Tibial nerve (tissue), 4 donors: ENCODE results near the gene FKBP1C. TPM values are rescaled to one million over a fixed set of nuclear protein-coding genes. Genes with fewer than 3 reads are reported as not detected.
"Not testable (repeated sequence)": the region's sequence is repeated elsewhere in the genome, so short reads cannot be mapped to it uniquely, and the experiment has no call there.

ENCODE experiments used
- DNase-seq, 2 donors: peaks; one replicate each; pipeline ENCODE4 v3.0.0-alpha.2; 2019; ENCODE audit warnings: low spot score in 2 of 2
- H3K27ac ChIP-seq, 4 donors: fragments of 200-600 bp; sonication (generic) in 3 of 4; one replicate each; pipeline ENCODE4 v1.5.1; 2017 to 2019; ENCODE audit warnings: mild to moderate bottlenecking in 1 of 4
- H3K27me3 ChIP-seq, 2 donors: fragments of 200-600 bp; sonication (generic) in 1 of 2; one replicate each; pipeline versions ENCODE4 v1.5.1 to v1.6.0; 2017 to 2019
- H3K36me3 ChIP-seq, 3 donors: fragments of 200-600 bp; sonication (generic); one replicate each; pipeline ENCODE4 v1.5.1; 2018 to 2019
- H3K4me1 ChIP-seq, 4 donors: fragments of 200-600 bp; sonication (generic) in 3 of 4; one replicate each; pipeline ENCODE4 v1.5.1; 2017 to 2019
- H3K4me3 ChIP-seq, 4 donors: fragments of 200-600 bp; sonication (generic) in 3 of 4; one replicate each; pipeline ENCODE4 v1.5.1; 2017 to 2019; ENCODE audit warnings: mild to moderate bottlenecking in 1 of 4, moderate library complexity in 1 of 4
- H3K9me3 ChIP-seq, 4 donors: fragments of 200-600 bp; sonication (generic) in 3 of 4; one replicate each; pipeline ENCODE4 v1.5.1; 2017 to 2019
- EP300 ChIP-seq, 2 donors: sonication (generic); formaldehyde crosslinking; IDR thresholded peaks; one replicate each; pipeline ENCODE4 v1.6.1; 2017; ENCODE audit warnings: antibody characterized with exemption in 2 of 2, mild to moderate bottlenecking in 1 of 2
- POLR2A ChIP-seq, 2 donors: fragments of 450-650 bp; IDR thresholded peaks; one replicate each; pipeline ENCODE4 v1.6.1; 2017; ENCODE audit warnings: antibody characterized with exemption in 2 of 2, mild to moderate bottlenecking in 2 of 2, moderate library complexity in 2 of 2
- WGBS, 2 donors: methylation state at CpG; one replicate each; pipeline ENCODE4 v1.1.5; 2018; 5-methylcytosine and 5-hydroxymethylcytosine counted together
- total RNA-seq, 4 donors: library from RNA; depleted of rRNA; stranded (reverse); fragments of >200 nt; gene quantifications; one replicate each; pipeline ENCODE4 v1.1.0, GENCODE V29; 2016
- TF ChIP-seq, protein P1 (sequence below), 5 experiments: fragments of 200-600 bp in 3 of 5; fragments of 450-650 bp in 2 of 5; sonication (generic) in 3 of 5; IDR thresholded peaks; one replicate each; pipeline ENCODE4 v1.5.1; 2016 to 2019; ENCODE audit warnings: antibody characterized with exemption in 5 of 5, mild to moderate bottlenecking in 3 of 5, moderate library complexity in 2 of 5

The FKBP1C gene
- total RNA-seq, 4 donors from 2014 or later: 1.2 to 1.5 TPM; not detected in 2

GRCh38 chr6:63188828-63189227, 22.4 kb upstream of the FKBP1C start:
- Histone ChIP-seq H3K9me3 (no peaks in the 10 kb centered on the region), H3K36me3 (no peaks in the 10 kb centered on the region), H3K4me1 (no peaks in the 10 kb centered on the region), H3K27me3 (no peaks in the 10 kb centered on the region), H3K27ac (no peak overlapping the region), H3K4me3 (no peak overlapping the region)
- no peak for DNase-seq
- TF ChIP-seq, protein P1, sequence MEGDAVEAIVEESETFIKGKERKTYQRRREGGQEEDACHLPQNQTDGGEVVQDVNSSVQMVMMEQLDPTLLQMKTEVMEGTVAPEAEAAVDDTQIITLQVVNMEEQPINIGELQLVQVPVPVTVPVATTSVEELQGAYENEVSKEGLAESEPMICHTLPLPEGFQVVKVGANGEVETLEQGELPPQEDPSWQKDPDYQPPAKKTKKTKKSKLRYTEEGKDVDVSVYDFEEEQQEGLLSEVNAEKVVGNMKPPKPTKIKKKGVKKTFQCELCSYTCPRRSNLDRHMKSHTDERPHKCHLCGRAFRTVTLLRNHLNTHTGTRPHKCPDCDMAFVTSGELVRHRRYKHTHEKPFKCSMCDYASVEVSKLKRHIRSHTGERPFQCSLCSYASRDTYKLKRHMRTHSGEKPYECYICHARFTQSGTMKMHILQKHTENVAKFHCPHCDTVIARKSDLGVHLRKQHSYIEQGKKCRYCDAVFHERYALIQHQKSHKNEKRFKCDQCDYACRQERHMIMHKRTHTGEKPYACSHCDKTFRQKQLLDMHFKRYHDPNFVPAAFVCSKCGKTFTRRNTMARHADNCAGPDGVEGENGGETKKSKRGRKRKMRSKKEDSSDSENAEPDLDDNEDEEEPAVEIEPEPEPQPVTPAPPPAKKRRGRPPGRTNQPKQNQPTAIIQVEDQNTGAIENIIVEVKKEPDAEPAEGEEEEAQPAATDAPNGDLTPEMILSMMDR (IDR thresholded peaks at IDR 0.05): no peak
- TF ChIP-seq POLR2A (IDR thresholded peaks at IDR 0.05) (no peak), EP300 (IDR thresholded peaks at IDR 0.05) (no peak)

GRCh38 chr6:63193324-63193723, 17.9 kb upstream of the FKBP1C start:
- Histone ChIP-seq H3K27ac (no peak overlapping the region), H3K4me1 (no peaks in the 10 kb centered on the region), H3K36me3 (no peaks in the 10 kb centered on the region), H3K27me3 (no peaks in the 10 kb centered on the region), H3K9me3 (no peaks in the 10 kb centered on the region), H3K4me3 (no peak overlapping the region)
- DNase-seq: no peak
- no peak for TF ChIP-seq EP300 (IDR thresholded peaks at IDR 0.05)
- no peak for TF ChIP-seq POLR2A (IDR thresholded peaks at IDR 0.05)
- TF ChIP-seq, protein P1 (IDR thresholded peaks at IDR 0.05): no peak
- WGBS, 2 donors: 91% methylated on average over 5 of the region's 5 CpGs

- Histone ChIP-seq H3K4me3 (no peak overlapping the region), H3K4me1 (no peaks in the 10 kb centered on the region), H3K27ac (no peak overlapping the region), H3K36me3 (no peaks in the 10 kb centered on the region), H3K27me3 (no peaks in the 10 kb centered on the region), H3K9me3 (no peaks in the 10 kb centered on the region)
- no peak for TF ChIP-seq EP300 (IDR thresholded peaks at IDR 0.05)
- TF ChIP-seq, protein P1 (IDR thresholded peaks at IDR 0.05): no peak
- no peak for TF ChIP-seq POLR2A (IDR thresholded peaks at IDR 0.05)
- no peak for DNase-seq
Measured at GRCh38 chr6:63197741-63198140, 13.5 kb upstream of the FKBP1C start.

DNA sequence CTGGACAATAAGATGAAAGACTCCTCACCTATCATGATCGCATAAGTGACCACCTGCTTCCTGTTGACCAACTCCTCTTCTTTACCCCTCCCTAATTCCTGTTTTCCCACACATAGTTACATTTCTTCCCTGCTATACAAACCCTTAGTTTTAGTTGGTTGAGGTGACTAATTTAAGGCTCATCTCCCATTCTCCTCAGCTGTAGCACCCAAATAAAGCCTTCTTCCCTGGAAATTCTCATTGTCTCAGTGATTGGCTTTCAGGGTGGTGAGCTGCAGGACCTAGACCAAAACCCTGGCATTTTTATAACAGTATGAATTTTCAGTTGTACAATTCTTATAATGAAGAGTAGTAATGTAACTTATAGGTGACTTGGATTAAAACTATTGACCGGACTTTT, 2.1 kb downstream of the FKBP1C start:
- no peaks in the 10 kb centered on the region for H3K36me3 ChIP-seq
- 92 to 95% methylated on average over 2 of the region's 2 CpGs for WGBS, 2 donors
- no peak for DNase-seq
- no peak overlapping the region for H3K4me3 ChIP-seq
- TF ChIP-seq POLR2A (IDR thresholded peaks at IDR 0.05) (no peak), EP300 (IDR thresholded peaks at IDR 0.05) (no peak)
- TF ChIP-seq, protein P1 (IDR thresholded peaks at IDR 0.05): no peak
- H3K27ac ChIP-seq: no peak overlapping the region
- H3K4me1 ChIP-seq: no peaks in the 10 kb centered on the region
- H3K9me3 ChIP-seq: peaks cover 0 to 15% (median 0%) of the 10 kb centered on the region in 4 donors
- H3K27me3 ChIP-seq: no peaks in the 10 kb centered on the region

GRCh38 chr6:63214816-63215215, 3.5 kb downstream of the FKBP1C start:
- H3K9me3 ChIP-seq: peaks cover 0 to 15% (median 0%) of the 10 kb centered on the region in 4 donors
- H3K4me3 ChIP-seq: no peak overlapping the region
- no peaks in the 10 kb centered on the region for H3K27me3 ChIP-seq
- no peaks in the 10 kb centered on the region for H3K4me1 ChIP-seq
- no peaks in the 10 kb centered on the region for H3K36me3 ChIP-seq
- 46 to 53% methylated on average over 3 of the region's 3 CpGs for WGBS, 2 donors
- H3K27ac ChIP-seq: no peak overlapping the region
- TF ChIP-seq EP300 (IDR thresholded peaks at IDR 0.05) (no peak), POLR2A (IDR thresholded peaks at IDR 0.05) (no peak)
- DNase-seq: no peak

GRCh38 chr6:63224179-63224578, 12.9 kb downstream of the FKBP1C start:
- Histone ChIP-seq H3K27ac (no peak overlapping the region), H3K9me3 (peaks cover 0 to 13% (median 0%) of the 10 kb centered on the region in 4 donors), H3K4me1 (no peaks in the 10 kb centered on the region), H3K4me3 (no peak overlapping the region), H3K36me3 (no peaks in the 10 kb centered on the region), H3K27me3 (no peaks in the 10 kb centered on the region)
- TF ChIP-seq POLR2A (IDR thresholded peaks at IDR 0.05) (no peak), EP300 (IDR thresholded peaks at IDR 0.05) (no peak)
- TF ChIP-seq, protein P1 (IDR thresholded peaks at IDR 0.05): no peak
- 79 to 83% methylated on average over 2 of the region's 2 CpGs for WGBS, 2 donors
- DNase-seq: no peak

DNA sequence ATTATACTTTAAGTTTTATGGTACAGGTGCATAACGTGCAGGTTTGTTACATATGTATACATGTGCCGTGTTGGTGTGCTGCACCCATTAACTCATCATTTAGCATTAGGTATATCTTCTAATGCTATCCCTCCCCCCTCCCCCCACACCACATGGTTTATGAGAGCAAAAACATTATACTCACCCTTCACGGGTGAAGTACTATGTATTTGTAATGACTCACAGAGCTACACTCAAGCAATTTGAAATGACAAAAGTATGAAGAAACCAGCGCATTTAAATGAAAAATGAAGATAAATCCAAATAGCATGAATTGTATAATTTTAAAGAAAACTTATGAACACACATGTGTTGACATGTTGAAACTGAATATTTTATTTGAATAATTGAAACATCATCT, 14.7 kb downstream of the FKBP1C start:
- not testable (repeated sequence) for DNase-seq, H3K27ac ChIP-seq, H3K4me3 ChIP-seq, H3K27me3 ChIP-seq, H3K36me3 ChIP-seq, H3K4me1 ChIP-seq
- WGBS, 2 donors: 57 to 58% methylated on average over 4 of the region's 4 CpGs
- peaks cover 0 to 16% (median 0%) of the 10 kb centered on the region in 4 donors for H3K9me3 ChIP-seq

DNA sequence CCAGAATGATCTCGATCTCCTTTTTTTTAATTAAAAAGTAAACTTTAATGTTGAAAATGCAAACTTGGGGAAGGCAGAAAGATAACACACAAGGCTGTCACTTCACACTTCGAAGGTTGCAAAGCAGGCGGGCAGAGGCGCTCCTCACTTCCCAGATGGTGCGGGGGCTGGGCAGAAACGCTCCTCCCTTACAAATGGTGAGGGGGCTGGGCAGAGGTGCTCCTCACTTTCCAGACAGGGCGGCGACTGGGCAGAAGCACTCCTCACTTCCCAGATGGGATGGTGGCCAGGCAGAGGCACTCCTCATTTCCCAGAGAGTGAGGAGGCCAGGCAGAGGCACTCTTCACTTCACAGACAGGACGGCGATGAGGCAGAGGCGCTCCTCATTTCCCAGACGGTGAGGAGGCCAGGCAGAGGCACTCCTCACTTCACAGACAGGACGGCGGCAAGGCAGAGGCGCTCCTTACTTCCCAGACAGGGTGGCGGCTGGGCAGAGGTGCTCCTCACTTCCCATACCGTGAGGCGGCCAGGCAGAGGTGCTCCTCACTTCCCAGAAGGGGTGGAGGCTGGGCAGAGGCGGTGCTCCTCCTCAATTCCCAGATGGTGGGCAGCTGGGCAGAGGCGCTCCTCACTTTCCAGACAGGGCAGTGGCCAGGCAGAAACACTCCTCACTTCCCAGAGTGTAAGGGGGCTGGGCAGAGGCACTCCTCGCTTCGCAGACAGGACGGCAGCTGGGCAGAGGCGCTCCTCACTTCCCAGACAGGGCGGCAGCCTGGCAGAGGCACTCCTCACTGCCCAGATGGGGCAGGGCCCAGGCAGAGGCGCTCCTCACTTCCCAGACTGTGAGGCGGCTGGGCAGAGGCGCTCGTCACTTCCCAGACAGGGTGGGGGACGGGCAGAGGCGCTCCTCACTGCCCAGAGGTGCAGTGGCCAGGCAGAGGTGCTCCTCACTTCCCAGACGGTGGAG, 16.9 kb downstream of the FKBP1C start:
- not testable (repeated sequence) for DNase-seq, H3K36me3 ChIP-seq, H3K27me3 ChIP-seq, H3K27ac ChIP-seq, H3K4me1 ChIP-seq, H3K4me3 ChIP-seq
- H3K9me3 ChIP-seq: peaks cover 0 to 16% (median 0%) of the 10 kb centered on the region in 4 donors
- WGBS, 2 donors: 89% methylated on average over 26 to 31 of the region's 32 CpGs
